IMR-90 (cell line): ENCODE data around the gene ECSCR.

ENCODE experiments used
- ELK1 ChIP-seq: fragments of 150-350 bp; IDR thresholded peaks from 2 replicates; pipeline ENCODE4 v1.6.1; 2016; ENCODE audit warnings: low read depth, mild to moderate bottlenecking, low read length, moderate library complexity, borderline replicate concordance
- POLR2A ChIP-seq: IDR thresholded peaks from 2 replicates; pipeline ENCODE4 v1.6.1; 2012; ENCODE audit warnings: mild to moderate bottlenecking, low read depth, low read length
- USF2 ChIP-seq: fragments of 150-350 bp; IDR thresholded peaks from 2 replicates; pipeline ENCODE4 v1.6.1; 2017; ENCODE audit warnings: mild to moderate bottlenecking, antibody characterized with exemption, low read length, low read depth
- TF ChIP-seq, protein P1 (sequence below): conservative IDR thresholded peaks from 2 replicates; pipeline ENCODE4 v1.5.1; 2012; ENCODE audit warnings: mild to moderate bottlenecking, low read depth, low read length, improper control_type of control experiment

DNA sequence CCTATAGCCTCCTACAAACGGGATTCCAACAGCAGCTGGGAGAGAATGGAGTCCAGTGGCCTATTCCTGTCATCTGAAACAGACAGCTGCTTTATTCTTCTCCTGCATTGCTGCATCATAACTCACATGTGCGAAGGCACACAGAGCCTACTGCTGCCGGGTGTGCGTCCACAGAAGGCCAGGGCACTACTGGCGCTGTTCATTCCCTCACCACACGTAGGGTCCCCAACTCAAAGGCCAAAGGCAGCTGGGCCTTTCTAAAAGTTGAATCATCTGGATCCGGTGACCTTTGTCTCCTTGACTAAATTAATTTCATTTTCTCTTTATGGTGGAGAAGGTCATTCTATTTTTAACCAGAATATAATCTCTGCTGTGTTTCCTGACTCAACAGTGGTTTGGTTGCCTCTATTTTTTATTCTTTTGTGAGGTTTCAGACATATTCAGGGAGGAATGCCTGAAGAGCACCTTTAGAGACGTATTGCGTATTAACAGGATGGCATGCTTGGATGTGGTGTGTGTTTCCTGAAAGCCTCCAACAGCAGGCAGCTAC is 47.9 kb downstream of the ECSCR start:
- TF ChIP-seq, protein P1, sequence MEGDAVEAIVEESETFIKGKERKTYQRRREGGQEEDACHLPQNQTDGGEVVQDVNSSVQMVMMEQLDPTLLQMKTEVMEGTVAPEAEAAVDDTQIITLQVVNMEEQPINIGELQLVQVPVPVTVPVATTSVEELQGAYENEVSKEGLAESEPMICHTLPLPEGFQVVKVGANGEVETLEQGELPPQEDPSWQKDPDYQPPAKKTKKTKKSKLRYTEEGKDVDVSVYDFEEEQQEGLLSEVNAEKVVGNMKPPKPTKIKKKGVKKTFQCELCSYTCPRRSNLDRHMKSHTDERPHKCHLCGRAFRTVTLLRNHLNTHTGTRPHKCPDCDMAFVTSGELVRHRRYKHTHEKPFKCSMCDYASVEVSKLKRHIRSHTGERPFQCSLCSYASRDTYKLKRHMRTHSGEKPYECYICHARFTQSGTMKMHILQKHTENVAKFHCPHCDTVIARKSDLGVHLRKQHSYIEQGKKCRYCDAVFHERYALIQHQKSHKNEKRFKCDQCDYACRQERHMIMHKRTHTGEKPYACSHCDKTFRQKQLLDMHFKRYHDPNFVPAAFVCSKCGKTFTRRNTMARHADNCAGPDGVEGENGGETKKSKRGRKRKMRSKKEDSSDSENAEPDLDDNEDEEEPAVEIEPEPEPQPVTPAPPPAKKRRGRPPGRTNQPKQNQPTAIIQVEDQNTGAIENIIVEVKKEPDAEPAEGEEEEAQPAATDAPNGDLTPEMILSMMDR: no peak
- TF ChIP-seq ELK1 (no peak), POLR2A (no peak), USF2 (no peak)
